Heart left ventricle (tissue), 13 donors: ENCODE data around the gene PRKAG2.

Experiments used
- CTCF ChIP-seq, 12 donors: fragments of 200-600 bp; sonication (generic) in 4 of 12; IDR thresholded peaks; one replicate each; pipeline versions ENCODE4 v1.5.0 to v1.8.0; 2018 to 2022; ENCODE audit warnings: antibody characterized with exemption in 12 of 12, mild to moderate bottlenecking in 5 of 12
- POLR2A ChIP-seq, 2 donors: fragments of 450-650 bp; IDR thresholded peaks; one replicate each; pipeline ENCODE4 v1.6.1; 2017; ENCODE audit warnings: antibody characterized with exemption in 2 of 2, mild to moderate bottlenecking in 2 of 2, moderate library complexity in 2 of 2
- donor health status: ischemic (EF 13 %, LVEDD 7.1; RV severe dilation, severe dysfunction).
- donor health status: DM: no; HTN: yes; CAD: no.
- donor health status: DM: no; HTN: no; CAD: no.
- donor health status: ischemic (EF 25% LVEDD 6.9; RV normal size, moderate dysfunction).
- donor health status: ischemic (EF 25% LVEDD 5.7; RV mildly dilated, moderate dysfunction).
- donor health status: ischemic (EF 35%, LVEDD 5.7; RV mildly dilated, moderate dysfunction).
- donor health status: nonischemic (EF 11% LVEDD 7.7; RV severe dilation, severe dysfunction).
- donor health status: DM: yes; HTN: yes; CAD: no.
- donor health status: PGD.
- donor health status: ischemic (EF 29% LVEDD 5.4; RV normal size, mild dysfunction).
- donor health status: nonischemic (EF 23%, LVEDD 6.1; RV moderate dilation, normal function).

- TF ChIP-seq CTCF (IDR thresholded peaks at IDR 0.05) (no peak), POLR2A (IDR thresholded peaks at IDR 0.05) (no peak)
Measured at GRCh38 chr7:151866761-151867655, 9.9 kb downstream of the PRKAG2 start.
